GM21423 (cell line): ENCODE data around the gene PLCL1.
"Not testable (repeated sequence)": the region's sequence is repeated elsewhere in the genome, so short reads cannot be mapped to it uniquely, and the experiment has no call there.

Source experiments
- ATAC-seq: cut with Tn5 transposase; IDR thresholded peaks from one replicate; pipeline ENCODE4 v1.9.1; 2021; ENCODE audit warnings: mild to moderate bottlenecking, moderate library complexity; ENCODE audit not compliant: unreplicated experiment

Gene PLCL1

GRCh38 chr2:197993363-197993762 is 189.0 kb downstream of the PLCL1 start:
- no peak for ATAC-seq

GRCh38 chr2:197993830-197994229 is 189.4 kb downstream of the PLCL1 start:
- no peak for ATAC-seq

- ATAC-seq: no peak
Measured at GRCh38 chr2:197994751-197995150, 190.4 kb downstream of the PLCL1 start.

GRCh38 chr2:197996583-197996982 is 192.2 kb downstream of the PLCL1 start:
- ATAC-seq: no peak

- no peak for ATAC-seq
Measured at GRCh38 chr2:197997083-197997541, 192.7 kb downstream of the PLCL1 start.

- no peak for ATAC-seq
Measured at GRCh38 chr2:197998702-197999101, 194.3 kb downstream of the PLCL1 start.

- no peak for ATAC-seq
Measured at GRCh38 chr2:198000417-198000816, 196.0 kb downstream of the PLCL1 start.

GRCh38 chr2:198004173-198004572 is 199.8 kb downstream of the PLCL1 start:
- no peak for ATAC-seq

GRCh38 chr2:198004921-198005829 is 200.8 kb downstream of the PLCL1 start:
- peak; percentile 55 for ATAC-seq

- no peak for ATAC-seq
Measured at GRCh38 chr2:198006733-198007132, 202.3 kb downstream of the PLCL1 start.

- ATAC-seq: no peak
Measured at GRCh38 chr2:198008230-198008629, 203.8 kb downstream of the PLCL1 start.

GRCh38 chr2:198012025-198012424 is 207.6 kb downstream of the PLCL1 start:
- no peak for ATAC-seq

GRCh38 chr2:198016243-198016642 is 211.8 kb downstream of the PLCL1 start:
- ATAC-seq: no peak

- ATAC-seq: no peak
Measured at GRCh38 chr2:198017068-198017467, 212.7 kb downstream of the PLCL1 start.

GRCh38 chr2:198028955-198029354 is 224.6 kb downstream of the PLCL1 start:
- ATAC-seq: no peak

- ATAC-seq: not testable (repeated sequence)
Measured at GRCh38 chr2:198029576-198029975, 225.2 kb downstream of the PLCL1 start.

GRCh38 chr2:198033626-198034025 is 229.2 kb downstream of the PLCL1 start:
- no peak for ATAC-seq

- ATAC-seq: no peak
Measured at GRCh38 chr2:198036029-198036879, 231.9 kb downstream of the PLCL1 start.

- ATAC-seq: no peak
Measured at GRCh38 chr2:198040835-198041234, 236.4 kb downstream of the PLCL1 start.

- peak; percentile 59 for ATAC-seq
Measured at GRCh38 chr2:198042189-198042588, 237.8 kb downstream of the PLCL1 start.

- no peak for ATAC-seq
Measured at GRCh38 chr2:198044777-198045176, 240.4 kb downstream of the PLCL1 start.

GRCh38 chr2:198045227-198045626 is 240.8 kb downstream of the PLCL1 start:
- ATAC-seq: no peak
